ENCODE results near the gene MBD3L5.
"Not testable (repeated sequence)": the region's sequence is repeated elsewhere in the genome, so short reads cannot be mapped to it uniquely, and the experiment has no call there.

Gene MBD3L5

DNA sequence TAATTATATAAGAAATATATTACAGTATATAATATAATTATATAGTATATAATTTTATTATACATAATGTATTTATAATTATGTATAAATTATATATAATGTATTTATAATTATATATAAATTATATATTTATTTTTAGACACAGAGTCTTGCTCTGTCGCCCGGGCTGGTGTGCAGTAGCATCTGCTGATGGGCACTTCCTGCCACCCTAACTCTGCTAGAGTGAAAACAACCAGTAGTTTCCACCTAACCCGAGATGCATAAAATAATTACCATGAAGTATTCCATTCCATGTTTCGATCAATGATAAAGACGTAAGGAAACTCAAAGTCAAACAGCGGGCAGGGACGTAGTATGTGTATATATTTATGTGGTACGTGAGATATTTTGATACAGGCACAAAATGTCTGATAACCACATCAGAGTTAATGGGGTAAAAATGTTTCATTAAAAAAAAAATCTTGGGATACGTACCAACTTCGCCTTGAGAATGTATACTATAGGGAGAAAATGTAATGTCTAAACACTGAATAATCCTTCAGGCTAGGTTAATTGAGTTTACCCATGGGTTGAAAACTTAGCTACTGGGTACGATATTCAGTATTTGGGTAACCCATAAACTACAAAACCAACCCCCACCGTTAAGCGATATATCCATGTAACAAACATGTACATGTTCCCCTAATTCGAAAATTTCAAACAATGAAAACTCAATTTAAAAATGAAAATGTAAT lies 24.4 kb downstream of the MBD3L5 start:
- DNase-seq, result not testable (repeated sequence)

DNA sequence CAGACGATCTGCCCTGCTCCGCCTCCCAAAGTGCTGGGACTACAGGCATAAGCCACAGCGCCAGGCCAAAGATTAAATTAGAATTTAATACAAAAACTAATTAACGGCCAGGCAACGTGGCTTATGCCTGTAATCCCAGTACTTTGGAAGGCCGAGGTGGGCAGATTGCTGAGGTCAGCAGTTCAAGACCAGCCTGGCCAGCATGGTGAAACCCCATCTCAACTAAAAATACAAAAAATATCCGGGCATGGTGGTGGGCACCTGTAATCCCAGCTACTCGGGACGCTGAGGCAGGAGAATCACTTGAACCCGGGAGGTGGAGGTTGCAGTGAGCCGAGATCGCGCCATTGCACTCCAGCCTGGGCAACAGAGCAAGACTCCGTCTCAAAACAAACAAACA lies 25.3 kb downstream of the MBD3L5 start:
- DNase-seq, result not testable (repeated sequence)

DNA sequence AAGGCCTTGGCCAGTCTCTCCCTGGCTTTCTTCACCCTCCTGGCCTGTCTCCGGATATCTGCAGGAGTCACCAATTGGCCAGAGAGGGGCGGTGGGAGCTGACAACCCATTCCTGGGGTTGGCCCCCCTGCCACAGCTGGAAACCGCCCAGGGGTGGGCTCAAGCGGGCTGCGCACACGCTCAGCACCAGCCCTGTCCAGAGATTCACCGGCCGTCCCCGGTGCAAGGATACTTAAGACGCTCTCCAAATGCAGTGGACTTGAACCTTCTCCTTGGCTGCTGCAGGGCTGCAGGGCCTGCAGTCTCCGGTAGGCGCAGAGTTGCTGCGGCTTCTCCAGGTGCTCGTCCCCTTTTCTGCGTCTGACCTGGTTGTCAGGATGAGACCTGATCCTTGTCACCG lies 26.0 kb downstream of the MBD3L5 start:
- not testable (repeated sequence) for DNase-seq

DNA sequence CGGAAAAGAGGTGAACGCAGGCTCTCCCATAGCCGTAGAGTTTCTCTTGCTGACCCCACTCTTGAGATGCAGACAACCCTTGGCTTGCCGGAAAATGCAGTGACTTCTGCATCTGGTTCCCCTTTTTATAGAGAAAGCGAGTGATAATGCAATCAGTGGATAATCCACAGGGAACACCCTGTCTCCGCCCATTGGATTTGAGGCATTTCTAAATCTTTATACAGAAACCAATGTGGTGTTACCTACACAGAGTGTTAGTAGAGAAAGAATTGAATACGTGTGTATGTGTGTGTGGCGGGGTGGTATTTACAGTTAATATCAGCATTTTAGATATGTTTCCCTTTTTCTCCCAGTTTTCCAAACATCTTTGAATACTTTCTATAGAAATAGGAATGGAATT lies 28.2 kb downstream of the MBD3L5 start, which contains the start of gene MBD3L3:
Gene MBD3L3, minus strand, starts transcription at position 101 of the 400 bp plus-strand sequence. Its CDS starts 71 bp downstream, at position 30.
- DNase-seq, result not testable (repeated sequence)

DNA sequence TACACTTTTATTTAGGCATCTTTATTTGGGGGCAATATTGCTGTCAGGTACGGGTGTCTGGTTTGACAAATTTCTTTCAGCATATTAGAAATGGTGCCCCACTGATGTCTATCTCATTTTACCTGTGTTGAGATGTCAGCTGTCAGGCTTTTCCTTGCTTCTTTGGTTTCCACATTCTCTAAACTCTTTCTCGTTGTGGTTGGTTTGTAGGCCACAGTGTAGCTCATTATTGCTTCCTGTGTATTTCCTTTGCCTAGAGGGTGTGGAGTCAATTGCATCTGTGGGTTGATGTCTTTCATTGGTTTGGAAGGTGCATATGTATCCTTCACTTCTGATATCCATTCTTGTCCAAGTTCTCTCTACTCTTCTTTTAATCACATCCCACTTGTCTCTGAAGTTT lies 29.6 kb downstream of the MBD3L5 start:
- DNase-seq, result not testable (repeated sequence)

DNA sequence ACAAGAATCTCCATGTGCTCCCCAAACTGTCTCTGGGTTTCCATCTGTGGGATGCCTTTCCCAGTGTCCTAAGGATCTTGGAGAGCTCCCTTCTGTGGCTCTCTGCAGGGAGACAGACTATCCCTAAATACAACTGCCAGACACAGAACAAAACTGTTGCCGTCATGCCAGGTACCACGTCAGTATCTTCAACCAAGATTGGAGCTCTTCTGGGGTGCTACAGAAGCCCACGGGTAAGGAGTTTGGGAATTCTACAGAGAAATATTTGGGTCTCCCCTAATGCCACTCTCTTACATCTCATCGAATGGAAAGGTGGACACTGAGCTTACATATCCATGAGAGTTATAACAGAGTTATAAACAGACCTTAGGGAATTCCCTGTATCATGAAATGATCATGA lies 33.0 kb downstream of the MBD3L5 start:
- peak in 1 of 3 experiments; percentile 22 for DNase-seq

DNA sequence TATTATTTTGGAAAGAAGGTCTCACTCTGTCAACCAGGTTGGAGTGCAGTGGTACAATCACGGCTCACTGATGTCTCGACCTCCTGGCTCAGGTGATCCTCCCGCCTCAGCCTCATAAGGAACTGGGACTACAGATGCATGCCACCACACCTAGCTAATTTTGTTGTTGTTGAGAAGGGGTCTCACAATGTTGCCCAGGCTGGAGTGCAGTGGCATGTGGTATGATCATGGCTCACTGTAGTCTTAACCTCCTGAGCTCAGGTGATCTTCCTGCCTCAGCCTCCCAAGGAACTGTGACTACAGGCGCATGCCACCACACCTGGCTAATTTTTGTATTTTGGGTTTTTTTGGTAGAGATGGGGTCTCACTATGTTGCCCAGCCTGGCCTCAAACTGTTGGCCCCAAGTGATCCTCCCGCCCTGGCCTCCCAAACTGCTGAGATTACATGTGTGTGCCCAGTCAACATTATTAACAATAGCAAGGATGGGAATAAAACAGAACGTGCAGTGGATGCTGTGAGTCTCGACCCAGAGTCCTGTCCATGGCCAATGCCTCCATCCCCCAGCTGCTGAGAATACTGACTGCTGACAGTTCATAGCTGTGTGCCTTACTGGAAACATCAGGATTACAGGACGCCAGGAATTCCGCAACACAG lies 33.5 kb downstream of the MBD3L5 start:
- no peak for DNase-seq

DNA sequence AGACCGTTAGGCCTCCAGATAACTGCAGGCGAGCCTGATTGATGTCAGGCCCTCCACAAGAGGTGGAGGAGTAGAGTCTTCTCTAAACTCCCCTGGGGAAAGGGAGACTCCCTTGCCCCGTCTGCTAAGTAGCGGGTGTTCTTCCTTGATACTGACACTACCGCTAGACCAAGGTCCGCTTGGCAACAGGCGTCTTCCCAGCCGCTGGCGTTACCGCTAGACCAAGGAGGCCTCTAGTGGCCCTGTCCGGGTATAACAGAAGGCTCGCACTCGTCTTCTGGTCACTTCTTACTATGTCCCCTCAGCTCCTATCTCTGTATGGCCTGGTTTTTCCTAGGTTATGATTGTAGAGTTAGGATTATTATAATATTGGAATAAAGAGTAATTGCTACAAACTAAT lies 36.7 kb downstream of the MBD3L5 start:
- DNase-seq, result not testable (repeated sequence)

DNA sequence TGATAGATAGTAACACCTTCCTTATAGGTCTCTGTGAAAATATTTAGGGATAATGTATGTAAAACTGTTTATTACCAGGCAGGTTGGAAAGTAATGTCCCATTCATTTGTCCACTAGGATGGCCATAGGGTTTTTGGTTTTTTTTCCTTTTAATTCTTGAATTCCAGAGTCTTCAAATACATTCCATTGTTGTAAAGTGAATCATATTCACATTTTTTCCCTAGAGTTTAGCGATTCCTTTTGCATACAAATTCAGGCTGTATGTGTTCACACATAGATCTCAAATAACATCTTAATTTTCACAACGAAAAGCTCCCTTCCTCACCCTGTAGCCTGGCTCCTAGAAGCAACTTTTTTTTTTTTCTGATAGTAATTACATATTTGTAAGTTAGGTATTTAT lies 37.3 kb downstream of the MBD3L5 start:
- no peak for DNase-seq

DNA sequence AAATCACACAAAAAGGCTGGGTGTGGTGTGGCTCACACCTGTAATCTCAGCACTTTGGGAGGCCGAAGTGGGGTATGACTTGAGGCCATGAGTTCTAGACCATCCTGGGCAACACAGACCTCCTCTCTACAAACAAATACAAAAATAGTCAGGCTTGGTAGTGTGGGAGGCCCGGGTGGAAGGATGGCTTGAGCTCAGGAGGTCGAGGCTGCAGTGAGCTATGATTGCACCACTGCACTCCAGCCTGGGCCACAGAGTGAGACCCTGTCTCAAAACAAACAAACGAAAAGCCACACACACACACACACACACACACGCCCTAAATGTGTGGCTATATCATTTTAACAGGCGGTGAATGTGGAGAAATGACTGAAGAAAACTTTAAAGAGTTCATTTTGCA lies 38.2 kb downstream of the MBD3L5 start:
- no peak for DNase-seq

DNA sequence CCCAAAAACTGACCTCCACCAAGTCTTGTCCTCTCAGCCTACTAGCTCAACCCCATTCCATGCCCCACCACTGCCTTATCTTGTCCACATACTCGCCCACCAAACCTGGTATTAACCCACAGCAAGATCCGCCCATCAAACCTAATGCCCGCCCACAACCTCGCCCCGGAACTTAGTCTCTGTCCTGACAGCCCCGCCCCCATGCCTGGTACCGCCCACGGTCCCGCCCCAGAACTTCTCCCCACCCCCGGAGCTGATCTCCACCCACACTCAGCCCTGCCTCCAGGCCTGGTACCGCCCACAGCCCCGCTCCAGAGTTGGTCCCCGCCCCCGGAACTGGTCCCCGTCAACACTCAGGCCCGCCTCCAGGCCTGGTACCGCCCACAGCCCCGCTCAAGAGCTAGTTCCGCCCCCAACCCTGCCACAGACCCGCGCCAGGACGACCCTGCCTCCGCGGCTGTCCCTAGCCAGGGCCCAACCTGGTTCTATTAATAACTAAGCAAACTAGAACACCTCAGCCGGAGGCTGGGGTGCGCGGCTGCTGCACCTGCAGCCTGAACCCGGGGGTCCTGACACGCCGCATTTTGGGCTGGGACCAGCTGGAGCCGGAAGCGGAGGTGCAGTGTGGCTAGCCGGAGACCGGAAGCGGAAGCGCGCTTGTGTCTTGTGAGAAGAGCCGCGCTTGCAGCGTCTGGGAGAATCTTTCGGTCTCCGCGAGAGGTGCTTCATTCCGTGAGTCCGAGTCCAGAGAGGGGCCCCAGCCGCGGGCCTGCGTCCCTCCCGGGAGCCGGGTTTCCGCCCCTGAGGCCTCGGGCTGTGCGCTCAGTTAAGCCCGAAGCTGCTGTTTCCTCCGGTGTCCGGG lies 38.9 kb downstream of the MBD3L5 start, which contains the start of gene ZNF557:
Gene ZNF557, plus strand, starts transcription at position 662 of the 862 bp plus-strand sequence. CDS start 5,372 bp downstream, outside the sequence.
- DNase-seq, result peak; percentile 89 to 98 (median 98)

DNA sequence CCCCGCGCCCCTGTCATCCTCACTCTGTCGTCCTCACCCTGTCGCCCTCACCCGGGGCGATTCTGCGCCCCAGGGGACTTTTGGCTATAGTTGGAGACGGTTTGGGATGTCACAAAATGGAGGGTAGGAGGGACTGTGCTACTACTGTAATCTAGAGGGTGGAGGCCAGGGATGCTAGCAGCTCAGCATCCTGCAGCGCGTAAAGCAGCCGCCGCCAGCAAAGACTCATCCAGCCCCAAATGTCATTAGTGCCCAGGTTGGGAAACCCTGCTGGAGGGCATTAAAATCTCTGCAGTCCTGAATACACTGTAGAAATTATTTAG lies 39.5 kb downstream of the MBD3L5 start:
- DNase-seq, result no peak

DNA sequence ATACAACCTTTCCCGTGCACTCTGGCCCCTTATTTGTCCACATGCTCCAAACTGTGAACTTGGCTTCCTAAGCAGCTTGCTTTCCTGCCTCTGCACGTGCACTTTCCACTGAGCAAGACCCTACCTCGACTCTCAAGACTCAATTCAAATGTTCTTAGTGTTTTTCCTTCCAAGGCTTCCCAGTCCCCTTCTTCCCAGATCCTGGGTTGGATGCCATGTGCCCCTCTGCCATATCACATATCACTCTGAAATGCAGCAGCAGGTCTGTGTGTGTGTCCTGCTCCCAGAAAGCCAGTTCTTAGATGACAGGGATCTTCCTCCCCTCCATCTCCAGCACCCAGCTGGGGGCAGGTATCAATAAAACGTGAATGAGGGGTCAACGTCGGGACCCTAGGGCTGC lies 42.2 kb downstream of the MBD3L5 start:
- DNase-seq, result no peak

DNA sequence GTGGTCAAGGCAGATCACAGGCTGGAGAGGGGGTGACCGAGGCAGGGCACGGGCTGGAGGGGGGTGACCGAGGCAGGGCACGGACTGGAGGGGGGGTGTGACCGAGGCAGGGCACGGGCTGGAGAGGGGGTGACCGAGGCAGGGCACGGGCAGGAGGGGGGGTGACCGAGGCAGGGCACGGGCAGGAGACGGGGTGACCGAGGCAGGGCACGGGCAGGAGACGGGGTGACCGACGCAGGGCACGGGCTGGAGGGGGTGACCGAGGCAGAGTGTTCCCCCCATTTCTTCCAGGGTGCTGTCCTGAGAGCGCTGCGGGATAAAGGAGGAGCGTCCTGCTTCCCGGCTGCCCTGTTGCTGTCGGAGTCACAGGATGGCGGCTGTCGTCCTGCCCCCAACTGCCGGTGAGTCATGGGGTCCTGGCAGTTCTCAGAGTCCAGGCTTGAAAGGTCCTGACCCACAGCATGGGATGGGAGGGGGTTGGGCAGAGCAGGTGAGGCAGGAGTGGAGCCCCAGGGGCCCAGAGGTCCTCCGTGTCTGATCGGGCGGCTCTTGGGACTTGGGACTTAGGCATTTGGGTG lies 44.4 kb downstream of the MBD3L5 start:
- DNase-seq, result no peak

DNA sequence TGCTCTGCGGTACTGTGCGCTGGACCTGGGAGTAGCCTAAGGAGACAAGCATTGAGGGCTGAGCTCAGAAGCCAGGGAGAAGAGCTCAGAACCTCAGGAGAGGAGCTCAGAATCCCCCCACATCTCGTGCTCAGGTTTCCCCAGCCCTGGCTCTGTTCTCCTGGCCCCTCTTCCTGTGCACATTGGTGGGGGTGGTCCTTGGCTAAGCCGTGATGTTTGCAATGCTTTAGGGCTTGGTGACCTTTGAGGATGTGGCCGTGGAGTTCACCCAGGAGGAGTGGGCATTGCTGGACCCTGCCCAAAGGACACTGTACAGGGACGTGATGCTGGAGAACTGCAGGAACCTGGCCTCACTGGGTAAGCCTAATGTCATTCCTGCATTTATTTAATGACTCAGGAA lies 45.8 kb downstream of the MBD3L5 start:
- no peak for DNase-seq

DNA sequence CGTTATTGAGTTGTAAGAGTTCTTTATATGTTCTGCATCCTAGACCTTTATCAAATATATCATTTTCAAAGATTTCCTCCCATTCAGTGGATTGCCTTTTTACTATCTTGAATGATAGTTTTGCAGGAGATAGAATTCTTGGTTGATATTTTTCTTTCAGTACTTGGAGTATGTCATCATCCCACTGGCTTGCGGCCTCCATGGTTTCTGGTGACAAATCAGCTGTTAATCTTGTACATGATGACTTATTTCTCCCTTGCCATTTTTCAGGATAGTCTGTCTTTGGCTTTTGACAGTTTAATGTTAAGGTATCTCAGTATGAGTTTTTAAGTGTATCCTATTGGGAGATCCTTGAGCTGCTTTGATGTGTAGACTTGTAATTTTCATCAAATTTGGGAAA lies 47.6 kb downstream of the MBD3L5 start:
- no peak for DNase-seq

Data from NCI-H1417 (cell line).